Measurements from ENCODE around the gene FAM3C. TPM values are rescaled to one million over a fixed set of nuclear protein-coding genes. Genes with fewer than 3 reads are reported as not detected.
A peak's percentile ranks its signal among the peaks of the same experiment; 100 is the strongest.

The FAM3C gene
- total and polyA plus RNA-seq, 8 donors, result 15.2 to 147 (median 26.0) TPM

GRCh38 chr7:121385056-121385799, 10.9 kb downstream of the FAM3C start:
- Histone ChIP-seq H3K27me3 (no peaks in the 10 kb centered on the region), H3K4me3 (no peak overlapping the region), H3K4me1 (peaks cover 2 to 91% (median 40%) of the 10 kb centered on the region in 4 donors), H3K9me3 (no peaks in the 10 kb centered on the region), H3K36me3 (no peaks in the 10 kb centered on the region), H3K27ac (peak overlapping the region; percentile 65 to 81 (median 75))
- 75 to 88% (median 81%) methylated on average over 4 of the region's 4 CpGs for WGBS, 5 donors
- no peak for TF ChIP-seq POLR2AphosphoS5 (IDR thresholded peaks at IDR 0.05)
- no peak for TF ChIP-seq EP300 (IDR thresholded peaks at IDR 0.05)
- TF ChIP-seq CTCF (IDR thresholded peaks at IDR 0.05), result no peak
- no peak for TF ChIP-seq POLR2A (IDR thresholded peaks at IDR 0.05)
- DNase-seq, result no peak
- intact Hi-C loops (cut with DNase I; ENCODE audit: low total_unique reads), result no loop called here

- peak overlapping the region in 4 of 5 donors; percentile 65 to 81 (median 74) for H3K27ac ChIP-seq
- intact Hi-C loops (cut with DNase I; ENCODE audit: low total_unique reads), result no loop called here
- 25 to 61% (median 40%) methylated on average over 2 of the region's 2 CpGs for WGBS, 5 donors
Measured at GRCh38 chr7:121384265-121384664, 11.8 kb downstream of the FAM3C start.

GRCh38 chr7:121383235-121383910, 12.7 kb downstream of the FAM3C start:
- peaks cover 0 to 2% (median 1%) of the 10 kb centered on the region in 4 donors for H3K36me3 ChIP-seq
- H3K27ac ChIP-seq, result peak overlapping the region in 4 of 5 donors; percentile 65 to 81 (median 74)
- 81 to 91% (median 88%) methylated on average over 2 of the region's 2 CpGs for whole genome bisulfite sequencing, 5 donors
- no peak for DNase-seq
- H3K9me3 ChIP-seq, result no peaks in the 10 kb centered on the region
- H3K4me1 ChIP-seq, result peaks cover 6 to 79% (median 35%) of the 10 kb centered on the region in 4 donors
- intact Hi-C loops (cut with DNase I; ENCODE audit: low total_unique reads), result no loop called here
- no peak for TF ChIP-seq EP300 (IDR thresholded peaks at IDR 0.05)
- TF ChIP-seq POLR2AphosphoS5 (IDR thresholded peaks at IDR 0.05), result no peak
- no peak for TF ChIP-seq CTCF (IDR thresholded peaks at IDR 0.05)
- TF ChIP-seq POLR2A (IDR thresholded peaks at IDR 0.05), result no peak
- H3K27me3 ChIP-seq, result no peaks in the 10 kb centered on the region
- H3K4me3 ChIP-seq, result no peak overlapping the region

More at GRCh38 chr7:121384265-121384664, 11.8 kb downstream of the FAM3C start:
- H3K27me3 ChIP-seq, result no peaks in the 10 kb centered on the region
- no peaks in the 10 kb centered on the region for H3K9me3 ChIP-seq
- H3K36me3 ChIP-seq, result no peaks in the 10 kb centered on the region
- DNase-seq, result peak; percentile 19 to 66
- H3K4me3 ChIP-seq, result no peak overlapping the region
- TF ChIP-seq EP300 (IDR thresholded peaks at IDR 0.05), result no peak
- peak in 2 of 3 donors; percentile 79 to 80 for TF ChIP-seq POLR2AphosphoS5 (IDR thresholded peaks at IDR 0.05)
- peak in 1 of 4 donors; percentile 15 for TF ChIP-seq POLR2A (IDR thresholded peaks at IDR 0.05)
- no peak for TF ChIP-seq CTCF (IDR thresholded peaks at IDR 0.05)
- peaks cover 6 to 88% (median 38%) of the 10 kb centered on the region in 4 donors for H3K4me1 ChIP-seq

- intact Hi-C loops (cut with DNase I; ENCODE audit: low total_unique reads), result no loop called here
- peaks cover 6 to 77% (median 35%) of the 10 kb centered on the region in 4 donors for H3K4me1 ChIP-seq
- TF ChIP-seq EP300 (IDR thresholded peaks at IDR 0.05), result no peak
- TF ChIP-seq POLR2A (IDR thresholded peaks at IDR 0.05), result no peak
- TF ChIP-seq CTCF (IDR thresholded peaks at IDR 0.05), result no peak
- TF ChIP-seq POLR2AphosphoS5 (IDR thresholded peaks at IDR 0.05), result no peak
Measured at GRCh38 chr7:121382473-121382872, 13.6 kb downstream of the FAM3C start.

More at GRCh38 chr7:121382473-121382872, 13.6 kb downstream of the FAM3C start:
- no peaks in the 10 kb centered on the region for H3K27me3 ChIP-seq
- H3K9me3 ChIP-seq, result no peaks in the 10 kb centered on the region
- DNase-seq, result no peak
- no peak overlapping the region for H3K4me3 ChIP-seq
- H3K36me3 ChIP-seq, result peaks cover 5 to 10% (median 9%) of the 10 kb centered on the region in 4 donors
- H3K27ac ChIP-seq, result peak overlapping the region in 1 of 5 donors; percentile 81

Measured in stomach (tissue), 9 donors.